HepG2 (cell line): ENCODE measurements around the gene TWF1. TPM values are rescaled to one million over a fixed set of nuclear protein-coding genes. Genes with fewer than 3 reads are reported as not detected.

Source experiments
- ATAC-seq: fragments of 200-7000 bp; cut with Tn5 transposase; 3 replicates; pipeline ENCODE4 v1.9.1; 2020; ENCODE audit warnings: mild to moderate bottlenecking, moderate library complexity
- BruUV-seq: library from RNA; stranded (reverse); fragments of 400-500 nt; replicated peaks from 2 replicates; lab custom pipeline; 2021; lab: Mats Ljungman, UMichigan
- CTCF ChIA-PET: fragments of 300-600 bp; formaldehyde crosslinking; extraction: SDS; loops from one replicate; lab custom pipeline; 2021; ENCODE audit warnings: low total read pairs, inconsistent platforms, low intra/inter-chr PET ratio; lab: Yijun Ruan, JAX
- POLR2A ChIA-PET: fragments of 350-600 bp; sonication (Branson Sonifier 250); formaldehyde crosslinking; loops from one replicate; lab custom pipeline; 2020; ENCODE audit warnings: antibody characterized with exemption, inconsistent platforms; lab: Yijun Ruan, JAX
- DNase-seq: peaks from one replicate; pipeline ENCODE4 v3.0.0-alpha.2; 2015; ENCODE audit warnings: low spot score
- FAIRE-seq: peaks from 3 replicates; lab custom pipeline; 2011; peaks lifted over from hg19 to GRCh38; lab: Jason Lieb, UNC
- H2AFZ ChIP-seq: one replicate; pipeline ENCODE4 v1.6.1; 2011; ENCODE audit warnings: low read length, inconsistent platforms
- H3K27ac ChIP-seq: fragments of 300-600 bp; 3 replicates; pipeline ENCODE4 v1.8.0; 2011; ENCODE audit warnings: mixed run types, mild to moderate bottlenecking, mixed read lengths, low read length, inconsistent platforms; ENCODE audit not compliant: insufficient read depth; ENCODE audit errors: extremely low read length
- H3K27me3 ChIP-seq, 2 experiments: fragments of 200-600 bp in 1 of 2; 2 replicates in 1 of 2; 3 replicates in 1 of 2; pipeline versions ENCODE4 v1.6.0 to v1.8.0; 2011; ENCODE audit warnings: low read length in 2 of 2, mild to moderate bottlenecking in 2 of 2, moderate library complexity in 2 of 2, inconsistent platforms in 1 of 2; ENCODE audit not compliant: insufficient read depth in 2 of 2, control insufficient read depth in 1 of 2
- H3K36me3 ChIP-seq, 2 experiments: fragments of 200-600 bp in 1 of 2; replicated peaks in 1 of 2; 2 replicates in 1 of 2; 3 replicates in 1 of 2; pipeline versions ENCODE4 v1.5.1 to v1.8.0; 2011; ENCODE audit warnings: low read length in 2 of 2, inconsistent platforms in 1 of 2; ENCODE audit not compliant: insufficient read depth in 2 of 2, control insufficient read depth in 1 of 2
- H3K4me1 ChIP-seq: 2 replicates; pipeline ENCODE4 v1.5.1; 2012; ENCODE audit warnings: low read length, inconsistent platforms; ENCODE audit not compliant: insufficient read depth
- H3K4me2 ChIP-seq: 2 replicates; pipeline ENCODE4 v1.6.0; 2011; ENCODE audit warnings: low read depth, low read length, inconsistent platforms
- H3K4me3 ChIP-seq, 3 experiments: fragments of 200-600 bp in 1 of 3; sonication (generic), shearing (Covaris generic) in 1 of 3; replicated peaks in 1 of 3; 2 replicates each; pipeline ENCODE4 v1.5.1; 2011 to 2016; ENCODE audit warnings: low read length in 3 of 3, inconsistent platforms in 2 of 3, low read depth in 2 of 3, mild to moderate bottlenecking in 2 of 3, control low read depth in 1 of 3, mixed read lengths in 1 of 3; ENCODE audit not compliant: insufficient read depth in 1 of 3
- H3K79me2 ChIP-seq: one replicate; pipeline ENCODE4 v1.6.1; 2011; ENCODE audit warnings: low read length, inconsistent platforms; ENCODE audit not compliant: insufficient read depth
- H3K9ac ChIP-seq: 2 replicates; pipeline ENCODE4 v1.6.0; 2011; ENCODE audit warnings: mild to moderate bottlenecking, low read depth, low read length, inconsistent platforms; ENCODE audit not compliant: insufficient read depth
- H3K9me3 ChIP-seq: 2 replicates; pipeline ENCODE4 v1.5.1; 2012; ENCODE audit warnings: mild to moderate bottlenecking, low read length
- H4K20me1 ChIP-seq: 2 replicates; pipeline ENCODE4 v1.6.0; 2011; ENCODE audit warnings: inconsistent platforms, mild to moderate bottlenecking, low read length, moderate library complexity; ENCODE audit not compliant: insufficient read depth
- ASH2L ChIP-seq: fragments of 300-600, 200-600 bp; sonication (generic); IDR thresholded peaks from 2 replicates; pipeline ENCODE4 v1.7.0; 2017; ENCODE audit warnings: low read depth, mild to moderate bottlenecking, moderate library complexity, mixed read lengths, low read length; ENCODE audit not compliant: insufficient read length
- ETS1 ChIP-seq: sonication (generic); formaldehyde crosslinking; IDR thresholded peaks from 2 replicates; pipeline ENCODE4 v1.4.0; 2020; ENCODE audit warnings: missing genetic modification reagents
- LCORL ChIP-seq, 2 experiments: fragments of 450-650 bp in 1 of 2; sonication (generic) in 1 of 2; formaldehyde crosslinking in 1 of 2; IDR thresholded peaks; 2 replicates each; pipeline versions ENCODE4 v1.5.0 to v1.6.1; 2017 to 2020; ENCODE audit warnings: antibody characterized with exemption in 1 of 2, missing genetic modification reagents in 1 of 2
- MTF2 ChIP-seq: sonication (generic); formaldehyde crosslinking; IDR thresholded peaks from 2 replicates; pipeline ENCODE4 v1.5.0; 2020; ENCODE audit warnings: missing genetic modification reagents, borderline replicate concordance
- NFIB ChIP-seq: sonication (generic); formaldehyde crosslinking; IDR thresholded peaks from 2 replicates; pipeline ENCODE4 v1.9.0; 2021; ENCODE audit warnings: missing genetic modification reagents, mild to moderate bottlenecking, borderline replicate concordance
- NR2F2 ChIP-seq: IDR thresholded peaks from 2 replicates; pipeline ENCODE4 v1.6.1; 2012; ENCODE audit warnings: low read depth, inconsistent platforms, borderline replicate concordance
- TAF15 ChIP-seq: fragments of 200-400 bp; formaldehyde crosslinking; IDR thresholded peaks from one replicate; pipeline ENCODE4 v1.6.1; 2018; ENCODE audit warnings: mild to moderate bottlenecking, low read depth, low read length; ENCODE audit not compliant: poor library complexity, severe bottlenecking
- THYN1 ChIP-seq: sonication (generic); formaldehyde crosslinking; IDR thresholded peaks from 2 replicates; pipeline ENCODE4 v1.8.1; 2023; ENCODE audit warnings: low read depth, mild to moderate bottlenecking, moderate library complexity, missing genetic modification reagents, borderline replicate concordance
- YEATS4 ChIP-seq: sonication (generic); formaldehyde crosslinking; IDR thresholded peaks from 2 replicates; pipeline ENCODE4 v1.4.0; 2020; ENCODE audit warnings: missing genetic modification reagents, borderline replicate concordance
- ZFX ChIP-seq: sonication (generic); formaldehyde crosslinking; IDR thresholded peaks from 2 replicates; pipeline ENCODE4 v1.4.0; 2020; ENCODE audit warnings: mild to moderate bottlenecking, low read depth, missing genetic modification reagents, moderate library complexity
- ZKSCAN8 ChIP-seq: IDR thresholded peaks from 2 replicates; pipeline ENCODE4 v1.6.1; 2016; ENCODE audit warnings: borderline replicate concordance, missing genetic modification reagents, missing compliant biosample characterization
- ZNF232 ChIP-seq: sonication (generic); formaldehyde crosslinking; IDR thresholded peaks from 2 replicates; pipeline ENCODE4 v1.4.0; 2020; ENCODE audit warnings: missing genetic modification reagents, borderline replicate concordance
- ZNF264 ChIP-seq: sonication (generic); formaldehyde crosslinking; IDR thresholded peaks from 2 replicates; pipeline ENCODE4 v1.4.0; 2020; ENCODE audit warnings: missing genetic modification reagents
- ZNF557 ChIP-seq: sonication (generic); formaldehyde crosslinking; IDR thresholded peaks from 2 replicates; pipeline ENCODE4 v1.4.0; 2020; ENCODE audit warnings: missing genetic modification reagents
- ZSCAN12 ChIP-seq: sonication (generic); formaldehyde crosslinking; IDR thresholded peaks from 2 replicates; pipeline ENCODE4 v1.9.0; 2021; ENCODE audit warnings: mild to moderate bottlenecking, missing genetic modification reagents
- WGBS: methylation state at CpG from one replicate; pipeline ENCODE4 v1.1.6; 2017; ENCODE audit warnings: low lambda C conversion rate; 5-methylcytosine and 5-hydroxymethylcytosine counted together
- in situ Hi-C: cut with HindIII; loops from 2 replicates; pipeline ENCODE4 v1.10.0; 2017; ENCODE audit warnings: low pct_unique_long_range_greater_than_20kb; ENCODE audit not compliant: extremely low pct_ligation_motif_present
- intact Hi-C: fragments of 100-400 bp; cut with micrococcal nuclease; formaldehyde crosslinking; loops from one replicate; pipeline ENCODE4 v1.10.0; 2022; ENCODE audit not compliant: unreplicated experiment
- polyA plus RNA-seq, 8 experiments: library from polyadenylated mRNA; depleted of rRNA in 3 of 8; stranded (reverse) in 7 of 8; unstranded in 1 of 8; fragments of >200 nt; fragmentation: Illumina TruSeq in 4 of 8; extraction: Trizol in 4 of 8; gene quantifications; 2 replicates each; pipeline versions ENCODE4 v1.2.1 to v1.2.3, GENCODE V29; 2011 to 2016; ENCODE audit warnings: low read depth in 4 of 8, missing spikeins in 1 of 8, mixed read lengths in 1 of 8; ENCODE audit not compliant: insufficient read depth in 1 of 8
- total RNA-seq, 5 experiments: library from RNA; depleted of rRNA; stranded (reverse); fragments of >200 nt; fragmentation: Illumina TruSeq; extraction: Trizol; gene quantifications; 2 replicates each; pipeline ENCODE4 v1.2.3, GENCODE V29; 2016; ENCODE audit warnings: low read depth in 1 of 5
- TF ChIP-seq, protein P1 (sequence below): sonication (generic); formaldehyde crosslinking; IDR thresholded peaks from 2 replicates; pipeline ENCODE4 v1.8.0; 2022; ENCODE audit warnings: mild to moderate bottlenecking, missing genetic modification reagents, borderline replicate concordance

The TWF1 gene
- total and polyA plus RNA-seq, 2 of the 13 experiments (the other 11 are each of a cell fraction or from before 2014, with no cell fraction given) = 32.3 to 85.5 TPM

GRCh38 chr12:43807386-43807785 is 1.3 kb upstream of the TWF1 start (continued):
- TF ChIP-seq ASH2L = no peak
- no peak for TF ChIP-seq NFIB
- TF ChIP-seq ZSCAN12 = no peak
- TF ChIP-seq YEATS4 (CRISPR knock-in tag) = no peak
- TF ChIP-seq MTF2 (CRISPR knock-in tag) = no peak
- TF ChIP-seq ZKSCAN8 (CRISPR knock-in tag) = no peak
- no peak for TF ChIP-seq TAF15

DNA sequence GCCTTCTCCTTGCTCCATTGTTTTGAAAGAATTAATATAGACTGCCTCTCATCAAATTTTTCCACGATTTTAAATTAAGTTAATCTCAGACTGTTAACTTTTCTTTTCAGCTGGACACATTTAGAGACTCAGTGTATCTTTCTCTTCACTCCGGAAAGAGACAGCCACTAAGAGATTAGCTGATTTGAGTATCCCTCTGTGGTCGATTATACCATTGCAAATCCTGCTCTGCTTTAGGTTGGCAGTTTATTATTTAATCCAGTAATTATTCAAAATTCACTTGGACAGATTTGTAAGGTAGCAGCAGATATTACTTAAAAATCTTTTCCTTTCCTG is 588 bp upstream of the TWF1 start:
- no peaks in the 10 kb centered on the region for H3K27me3 ChIP-seq
- H3K9me3 ChIP-seq = no peaks in the 10 kb centered on the region
- 3% methylated on average over 3 of the region's 3 CpGs for WGBS
- peak overlapping the region; percentile 96 for H3K27ac ChIP-seq
- H3K36me3 ChIP-seq = peaks cover 0 to 9% of the 10 kb centered on the region in 2 experiments; a peak in 2 of 5 replicates
- H3K4me2 ChIP-seq = peak overlapping the region; percentile 85
- intact Hi-C loops (loop anchor here (5.0 kb wide), 1 partner anchor 49 kb away; the partner anchor contains the start of genes IRAK4 and PUS7L), in situ Hi-C loops (no loop called here)
- no peaks in the 10 kb centered on the region for H4K20me1 ChIP-seq
- CTCF ChIA-PET = no interaction called here
- ATAC-seq (no peak), FAIRE-seq (no peak), DNase-seq (no peak)
- POLR2A ChIA-PET = interaction anchor here (0.5 to 3.2 kb wide), 8 partner anchors 10 to 121 kb away, joined by 3 to 17 read pairs (median 7); partner anchors contain the start of genes IRAK4, PUS7L and TMEM117
- TF ChIP-seq NR2F2 (no peak), ZNF232 (CRISPR knock-in tag) (no peak), ZNF557 (CRISPR knock-in tag) (no peak), LCORL (IDR thresholded peaks at IDR 0.05) (no peak), LCORL (CRISPR knock-in tag; IDR thresholded peaks at IDR 0.05) (no peak), THYN1 (CRISPR knock-in tag) (no peak), ETS1 (CRISPR knock-in tag) (no peak), ZFX (CRISPR knock-in tag) (no peak), ZNF264 (CRISPR knock-in tag) (no peak)
- TF ChIP-seq, protein P1, sequence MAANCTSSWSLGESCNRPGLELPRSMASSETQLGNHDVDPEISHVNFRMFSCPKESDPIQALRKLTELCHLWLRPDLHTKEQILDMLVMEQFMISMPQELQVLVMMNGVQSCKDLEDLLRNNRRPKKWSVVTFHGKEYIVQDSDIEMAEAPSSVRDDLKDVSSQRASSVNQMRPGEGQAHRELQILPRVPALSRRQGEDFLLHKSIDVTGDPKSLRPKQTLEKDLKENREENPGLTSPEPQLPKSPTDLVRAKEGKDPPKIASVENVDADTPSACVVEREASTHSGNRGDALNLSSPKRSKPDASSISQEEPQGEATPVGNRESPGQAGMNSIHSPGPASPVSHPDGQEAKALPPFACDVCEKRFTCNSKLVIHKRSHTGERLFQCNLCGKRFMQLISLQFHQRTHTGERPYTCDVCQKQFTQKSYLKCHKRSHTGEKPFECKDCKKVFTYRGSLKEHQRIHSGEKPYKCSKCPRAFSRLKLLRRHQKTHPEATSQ (CRISPR knock-in tag) = no peak
- H3K4me3 ChIP-seq = peak overlapping the region; percentile 97 to 100 (median 98)
- peaks cover 26% of the 10 kb centered on the region for H3K79me2 ChIP-seq
- peaks cover 26% of the 10 kb centered on the region for H3K4me1 ChIP-seq
- peak overlapping the region; percentile 98 for H3K9ac ChIP-seq
- TSS peak; percentile 87 for BruUV-seq
- H2AFZ ChIP-seq = peak overlapping the region; percentile 39
